Activated T-cell treated with anti-CD3 and anti-CD28 coated beads for 1 hour (primary cell): ENCODE results near the gene TENT4A.
"Not testable (repeated sequence)": the region's sequence is repeated elsewhere in the genome, so short reads cannot be mapped to it uniquely, and the experiment has no call there.

Experiments
- DNase-seq: peaks from one replicate; pipeline ENCODE4 v3.0.0-alpha.2; 2020; ENCODE audit warnings: low read depth

Gene TENT4A

DNA sequence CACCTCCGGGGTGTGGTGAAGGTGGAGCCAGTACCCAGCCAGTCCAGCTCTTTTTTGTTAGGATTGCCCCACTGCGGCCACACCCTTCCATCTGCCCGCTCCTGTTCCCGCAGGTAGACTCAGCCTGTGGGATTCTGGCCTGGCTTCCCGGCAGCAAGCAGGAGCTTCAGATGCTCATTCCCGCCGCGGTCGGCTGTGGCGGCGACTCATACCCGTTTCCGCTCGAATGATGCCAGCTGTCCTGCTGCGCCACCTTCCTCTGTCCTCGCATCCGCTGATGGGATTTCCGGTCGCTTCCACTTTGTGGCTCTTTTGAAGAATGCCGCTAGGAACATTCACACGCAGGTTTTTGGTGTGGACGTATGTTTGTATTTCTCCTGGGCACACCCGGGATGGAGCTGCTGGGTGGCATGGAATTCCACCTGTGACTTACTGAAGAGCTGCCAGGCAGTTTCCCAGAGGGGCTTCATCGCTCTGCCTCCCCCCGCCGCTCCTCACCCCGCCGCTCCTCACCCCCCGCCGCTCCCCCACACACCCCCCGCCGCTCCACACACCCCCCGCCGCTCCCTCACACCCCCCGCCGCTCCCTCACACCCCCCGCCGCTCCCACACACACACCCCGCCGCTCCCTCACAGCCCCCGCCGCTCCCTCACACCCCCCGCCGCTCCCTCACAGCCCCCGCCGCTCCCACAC lies 60.3 kb downstream of the TENT4A start:
- no peak for DNase-seq

DNA sequence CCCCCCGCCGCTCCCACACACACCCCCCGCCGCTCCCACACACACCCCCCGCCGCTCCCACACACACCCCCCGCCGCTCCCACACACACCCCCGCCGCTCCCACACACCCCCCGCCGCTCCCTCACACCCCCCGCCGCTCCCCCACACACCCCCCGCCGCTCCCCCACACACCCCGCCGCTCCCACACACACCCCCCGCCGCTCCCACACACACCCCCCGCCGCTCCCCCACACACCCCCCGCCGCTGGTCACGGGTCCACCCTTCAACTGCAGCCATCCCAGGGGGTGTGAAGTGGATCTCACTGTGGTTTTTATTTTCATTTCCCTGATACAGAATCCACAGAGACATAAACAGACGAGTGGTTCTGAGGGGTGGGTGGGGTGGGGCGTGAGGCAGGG lies 61.0 kb downstream of the TENT4A start:
- DNase-seq: not testable (repeated sequence)

DNA sequence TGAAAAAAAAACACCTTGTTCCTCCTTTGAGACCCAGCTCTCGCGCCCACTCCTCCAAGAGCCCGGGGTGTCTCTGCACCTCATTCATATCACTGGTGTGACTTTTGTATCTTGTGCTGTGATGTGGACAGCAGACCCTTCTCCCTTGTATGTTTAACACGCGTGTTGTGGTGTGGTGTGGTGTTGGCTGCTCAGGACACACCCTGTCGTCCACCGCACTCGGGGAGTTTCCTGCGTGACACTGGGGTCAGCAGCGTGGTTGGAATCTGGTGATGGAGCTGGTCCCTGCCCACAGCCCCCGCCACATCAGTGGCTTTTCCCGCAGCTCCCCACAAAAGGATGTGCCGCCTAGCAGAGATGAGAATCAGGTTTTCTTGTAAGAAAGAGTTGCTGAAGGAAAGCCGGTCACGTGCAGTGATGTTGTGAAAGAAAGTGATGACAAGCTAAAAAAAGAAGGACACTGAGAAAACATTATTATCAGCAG lies 61.5 kb downstream of the TENT4A start:
- no peak for DNase-seq

DNA sequence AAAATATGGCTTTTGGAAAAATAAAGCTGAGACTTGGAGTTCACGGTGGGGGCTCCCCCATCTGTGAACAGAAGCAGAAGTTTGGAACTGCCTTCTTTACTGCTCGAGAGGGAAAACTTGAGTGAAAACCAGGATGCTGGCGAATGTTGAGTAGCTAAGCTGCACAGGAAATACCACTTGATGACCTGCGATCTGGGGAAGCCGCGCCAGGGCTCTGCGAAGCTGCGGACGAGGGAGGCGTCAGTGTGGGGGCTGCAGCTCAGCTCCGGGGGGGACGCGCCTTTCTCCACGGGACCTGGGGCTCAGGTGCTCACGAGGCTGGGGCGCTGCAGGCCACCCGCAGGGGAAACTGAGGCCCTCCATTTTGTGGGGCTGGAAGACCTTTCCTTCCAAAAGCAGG lies 62.3 kb downstream of the TENT4A start:
- no peak for DNase-seq

DNA sequence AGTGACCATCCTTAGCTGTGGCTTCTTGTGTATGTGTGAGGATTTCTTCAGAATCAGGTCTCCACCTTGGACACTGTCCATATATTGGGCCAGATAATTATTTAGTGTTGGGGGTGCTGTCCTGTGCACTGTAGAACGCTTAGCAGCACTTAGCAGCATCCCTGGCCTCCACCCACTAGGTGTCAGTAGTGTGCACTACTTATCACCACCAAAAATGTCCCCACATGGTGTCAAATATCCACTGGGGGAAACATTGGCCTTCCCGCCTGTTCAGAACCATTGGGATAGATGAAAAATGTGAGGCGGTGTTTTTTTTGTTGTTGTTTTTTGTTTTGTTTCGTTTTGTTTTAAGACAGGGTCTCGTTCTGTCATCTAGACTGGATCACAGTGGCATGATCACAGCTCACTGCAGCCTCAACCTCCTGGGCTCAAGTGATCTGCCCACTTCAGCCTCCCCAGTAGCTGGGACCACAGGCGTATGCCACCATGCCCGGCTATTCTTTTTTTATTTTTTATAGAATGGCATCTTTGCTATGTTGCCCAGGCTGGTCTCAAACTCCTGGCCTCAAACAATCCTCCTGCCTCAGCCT lies 67.7 kb downstream of the TENT4A start:
- peak; percentile 11 for DNase-seq

DNA sequence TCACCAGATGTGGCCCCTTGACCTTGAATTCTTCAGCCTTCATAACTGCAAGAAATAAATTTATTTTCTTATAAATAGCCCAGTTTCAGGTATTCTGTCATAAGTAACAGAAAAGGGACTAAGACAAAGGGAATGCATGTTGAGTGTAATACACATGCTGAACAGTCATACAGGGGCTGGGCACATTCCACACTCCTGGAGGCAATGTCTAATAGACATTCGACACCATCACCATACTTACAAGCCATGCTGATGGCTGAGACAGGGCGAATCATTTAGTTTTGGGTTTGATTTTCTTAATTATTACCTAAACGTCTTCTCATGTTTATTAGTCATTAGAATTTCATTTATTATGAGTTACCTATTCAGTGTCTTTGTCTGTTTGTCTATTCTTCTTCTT lies 68.5 kb downstream of the TENT4A start:
- DNase-seq: no peak

DNA sequence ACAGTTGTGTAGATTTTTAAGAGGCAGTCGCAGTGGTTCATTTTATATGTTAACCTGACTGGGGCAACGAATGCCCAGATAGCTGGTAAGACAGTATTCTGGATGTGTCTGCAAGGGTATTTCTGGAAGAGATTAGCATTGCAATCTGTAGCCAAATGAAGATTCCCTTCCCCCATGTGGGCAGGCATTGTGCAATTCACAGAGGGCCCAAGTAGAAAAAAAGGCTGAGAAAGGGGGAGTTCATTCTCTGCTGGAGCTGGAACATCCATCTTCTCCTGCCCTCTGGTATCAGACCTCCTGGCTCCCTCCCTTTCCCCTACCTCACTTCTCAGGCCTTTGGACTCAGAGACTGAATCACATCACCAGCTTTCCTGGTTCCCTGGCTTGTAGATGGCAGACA lies 70.6 kb downstream of the TENT4A start:
- no peak for DNase-seq

DNA sequence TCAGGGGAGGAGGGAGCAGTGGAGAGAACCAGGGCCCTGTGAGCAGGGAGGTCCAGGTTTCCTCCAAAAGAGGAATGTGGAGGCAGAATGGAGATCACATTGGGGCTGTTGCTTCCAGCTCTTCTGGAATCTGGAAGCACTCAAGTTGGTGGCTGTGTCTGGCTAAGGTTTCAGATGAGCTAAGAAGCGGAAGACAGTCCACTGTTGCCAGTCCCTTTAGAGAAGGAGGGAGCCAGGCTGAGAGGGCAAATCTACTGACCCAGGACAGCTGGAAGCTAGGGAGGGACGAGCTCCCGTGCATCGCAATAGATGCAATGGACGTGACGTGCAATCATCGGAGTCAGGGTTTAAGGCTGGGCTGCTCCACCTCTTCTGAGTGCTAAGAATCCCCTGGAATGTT lies 71.2 kb downstream of the TENT4A start:
- no peak for DNase-seq

DNA sequence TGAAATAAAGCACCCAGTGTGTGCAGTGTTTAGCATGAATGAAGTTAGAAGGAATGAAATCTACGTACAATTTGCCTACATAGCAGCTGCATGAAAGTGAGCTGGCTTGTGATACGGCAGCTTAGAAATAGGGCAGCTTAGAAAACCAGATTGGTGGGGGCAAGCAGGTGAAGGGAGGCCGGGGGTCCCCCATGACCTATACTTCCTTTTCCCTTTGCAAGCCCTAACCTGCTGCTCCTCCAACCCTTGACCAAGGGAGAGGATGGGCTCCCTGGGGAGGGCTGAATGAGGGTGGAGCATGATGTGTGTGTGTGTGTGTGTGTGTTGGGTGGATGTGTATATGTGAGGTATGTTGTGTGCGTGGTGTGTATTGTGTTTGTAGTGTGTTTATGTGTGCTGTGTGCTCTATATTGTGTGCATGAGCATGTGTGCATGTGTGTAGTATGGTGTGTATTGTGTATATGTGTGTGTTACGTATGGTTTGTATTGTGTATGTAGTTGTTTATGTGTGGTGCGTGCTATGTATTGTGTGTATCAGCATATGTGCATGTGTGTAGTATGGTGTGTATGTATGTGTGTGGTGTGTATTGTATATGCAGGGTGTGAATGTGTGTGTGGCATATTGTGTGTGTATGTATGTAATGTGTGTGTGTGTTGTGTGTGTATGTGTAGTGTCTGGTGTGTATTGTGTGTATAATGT lies 72.1 kb downstream of the TENT4A start:
- DNase-seq: no peak

DNA sequence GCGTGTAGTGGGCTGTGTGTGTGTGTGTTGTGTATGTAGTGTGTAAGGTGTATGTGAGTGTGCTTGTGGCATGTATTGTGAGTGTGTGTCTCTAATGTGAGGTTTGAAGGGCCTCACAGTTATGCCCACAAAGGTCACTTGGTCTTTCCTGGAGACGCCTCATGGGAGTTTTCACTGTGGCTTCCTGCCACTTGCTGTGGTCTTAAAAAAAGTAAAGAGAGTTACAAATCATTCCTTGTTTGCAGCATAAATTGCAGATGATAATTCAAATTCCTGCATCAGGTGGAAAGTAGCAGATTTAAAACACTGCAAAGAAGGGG lies 72.6 kb downstream of the TENT4A start:
- DNase-seq: no peak

DNA sequence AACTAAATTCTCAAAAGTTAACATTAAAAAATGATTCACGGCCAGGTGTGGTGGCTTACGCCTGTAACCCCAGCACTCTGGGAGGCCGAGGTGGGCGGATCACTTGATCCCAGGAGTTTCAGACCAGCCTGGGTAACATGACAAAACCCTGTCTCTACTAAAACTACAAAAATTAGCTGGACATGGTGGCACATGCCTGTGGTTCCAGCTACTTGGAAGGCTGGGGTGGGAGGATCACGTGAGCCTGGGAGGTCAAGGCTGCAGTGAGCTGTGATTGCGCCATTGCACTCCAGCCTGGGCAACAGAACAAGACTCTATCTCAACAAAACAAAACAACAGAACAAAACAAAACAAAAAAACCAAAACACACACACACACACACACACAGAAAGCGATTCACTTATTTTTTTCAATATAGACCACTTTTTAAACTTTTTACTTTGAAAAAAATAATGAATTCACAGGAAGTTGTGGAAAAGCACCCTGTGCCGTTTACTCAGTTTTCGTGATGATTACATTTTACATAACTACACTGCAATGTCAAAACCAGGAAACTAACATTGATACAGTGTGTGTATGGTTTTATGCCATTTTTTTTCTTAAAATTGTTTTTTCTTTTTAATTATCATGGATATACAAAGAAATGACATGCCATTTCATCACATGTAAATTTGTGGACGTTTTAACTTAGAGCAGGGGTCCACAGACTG lies 73.7 kb downstream of the TENT4A start:
- DNase-seq: no peak

DNA sequence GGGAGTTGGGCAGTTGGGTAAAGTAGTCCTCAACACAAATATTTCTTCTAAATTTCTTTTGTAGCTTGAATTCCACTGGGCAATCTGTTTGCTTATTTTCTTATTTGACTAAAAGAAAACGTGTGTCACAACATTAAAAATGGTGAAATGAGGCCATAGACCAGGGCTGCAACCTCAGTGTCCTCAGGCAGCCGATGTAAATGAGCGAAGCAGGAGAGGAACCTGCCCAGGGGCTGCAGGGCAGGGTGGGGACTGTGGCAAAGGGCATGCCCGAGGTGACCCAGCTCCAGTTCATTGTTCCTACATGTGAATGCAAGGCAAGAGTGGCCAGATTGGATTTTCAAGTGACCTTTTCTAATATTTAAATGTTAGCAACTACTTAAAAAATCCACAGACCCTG lies 74.7 kb downstream of the TENT4A start:
- no peak for DNase-seq

DNA sequence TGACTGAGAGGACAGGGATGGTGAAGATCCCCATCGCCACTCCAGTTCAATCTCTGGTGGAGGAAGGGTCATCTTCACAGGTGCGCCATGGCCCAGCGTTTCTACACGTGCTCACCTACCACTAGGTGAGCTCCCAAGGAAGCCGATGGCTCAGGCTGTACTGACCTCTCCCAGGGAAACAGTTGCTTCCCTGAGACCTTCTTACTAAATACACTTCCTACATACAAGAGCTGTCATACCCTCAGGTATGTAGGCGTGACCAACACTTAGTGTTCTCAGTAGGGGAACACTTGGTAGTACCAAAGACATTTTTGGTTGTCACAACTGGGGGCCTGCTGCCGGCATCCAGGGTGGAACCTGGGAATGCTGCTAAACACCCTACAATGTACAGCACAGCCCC lies 75.2 kb downstream of the TENT4A start:
- no peak for DNase-seq

DNA sequence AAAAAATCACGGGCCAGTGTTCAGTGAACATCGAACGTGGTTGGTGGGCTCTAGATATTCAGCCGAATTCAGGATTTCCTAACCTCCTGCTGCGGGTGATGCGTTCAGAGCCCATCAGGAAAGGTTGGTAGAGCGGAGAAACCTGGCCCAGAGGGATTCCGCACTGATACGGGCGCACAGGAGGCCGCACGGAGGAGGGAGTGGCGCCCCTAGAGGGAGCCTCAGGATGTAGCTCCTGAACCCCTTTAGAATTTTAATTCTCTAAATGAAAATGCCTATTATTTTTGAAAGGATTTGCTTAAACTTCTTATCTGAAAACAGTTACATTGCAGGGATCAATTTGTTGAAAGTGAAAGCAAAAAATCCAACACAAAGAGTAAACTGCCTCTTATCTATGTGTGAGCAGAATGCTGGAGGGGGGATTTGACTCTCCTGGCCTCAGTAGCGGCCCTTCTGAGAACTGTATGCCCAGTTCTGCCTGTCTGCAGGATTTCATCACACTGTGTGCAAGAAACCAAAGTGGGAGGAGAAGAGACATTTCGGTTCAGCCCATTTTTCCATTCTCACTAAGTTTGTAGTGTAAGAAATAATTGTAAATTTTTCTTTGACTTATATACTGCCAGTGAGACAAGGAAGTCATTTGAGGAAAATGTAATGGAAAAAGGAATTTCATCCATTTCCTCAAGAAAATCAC lies 75.9 kb downstream of the TENT4A start:
- DNase-seq: no peak

DNA sequence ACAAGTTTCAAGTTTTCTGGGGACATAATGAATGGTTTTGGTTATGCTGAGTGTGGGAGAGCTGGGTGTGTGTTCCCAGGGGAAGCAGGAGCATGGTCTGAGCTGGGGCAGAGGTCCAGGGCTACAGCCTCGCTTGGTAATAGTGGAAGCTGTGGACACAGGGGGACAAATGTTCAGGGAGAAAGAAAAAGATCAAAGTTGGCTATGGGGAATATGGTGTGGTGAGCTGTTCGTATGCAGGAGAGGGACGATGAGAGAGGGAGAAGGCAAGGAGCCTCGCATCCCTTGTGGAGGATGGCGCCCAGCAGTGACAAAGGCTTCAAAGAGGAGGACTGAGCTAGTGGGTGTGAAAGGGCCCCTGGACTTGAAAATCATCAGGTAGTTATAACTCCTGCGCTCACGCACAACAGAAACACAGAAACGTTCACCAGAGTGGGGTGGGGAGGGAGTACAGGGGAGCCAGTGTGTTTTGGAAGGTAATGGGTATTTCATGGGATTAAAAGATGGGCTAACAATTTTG lies 77.2 kb downstream of the TENT4A start:
- DNase-seq: no peak

DNA sequence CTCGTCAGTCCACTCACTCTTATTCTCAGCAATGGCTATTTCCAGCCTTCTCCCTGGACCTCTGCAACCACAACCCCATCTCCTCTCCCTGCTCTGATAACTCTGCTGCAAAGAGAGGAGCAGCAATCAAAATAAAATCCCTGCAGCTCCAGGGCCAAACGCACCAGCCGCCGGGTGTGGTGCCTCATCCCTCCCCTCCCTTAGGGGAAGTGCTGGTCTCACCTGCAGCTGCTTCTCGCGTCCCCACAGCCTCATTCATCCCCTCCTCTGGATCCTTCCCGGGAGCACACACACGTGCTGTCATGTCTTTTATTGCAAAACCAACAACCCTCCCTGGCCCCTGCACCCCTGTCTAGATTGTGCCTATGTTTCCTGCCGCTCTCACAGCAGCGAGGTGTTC lies 77.8 kb downstream of the TENT4A start:
- no peak for DNase-seq

DNA sequence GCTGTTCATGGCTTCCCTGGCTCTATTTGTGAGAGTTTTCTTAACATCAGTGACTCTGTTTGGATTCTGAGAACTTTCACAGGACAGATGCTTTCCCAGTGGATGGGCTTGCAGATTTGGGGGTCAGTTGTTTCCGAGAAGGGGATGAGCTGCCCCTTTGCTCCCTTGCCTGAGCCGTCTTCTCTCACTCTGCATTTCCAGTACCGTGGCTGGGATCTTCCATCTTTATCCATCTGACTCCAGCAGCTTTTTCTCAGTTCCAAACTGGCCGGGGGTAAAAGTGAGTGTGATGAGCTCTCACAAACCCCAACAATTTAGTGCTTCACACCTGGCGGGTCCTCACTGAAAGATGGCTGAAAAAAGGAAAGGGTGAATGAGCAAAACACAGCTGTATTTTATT lies 79.1 kb downstream of the TENT4A start:
- DNase-seq: no peak

DNA sequence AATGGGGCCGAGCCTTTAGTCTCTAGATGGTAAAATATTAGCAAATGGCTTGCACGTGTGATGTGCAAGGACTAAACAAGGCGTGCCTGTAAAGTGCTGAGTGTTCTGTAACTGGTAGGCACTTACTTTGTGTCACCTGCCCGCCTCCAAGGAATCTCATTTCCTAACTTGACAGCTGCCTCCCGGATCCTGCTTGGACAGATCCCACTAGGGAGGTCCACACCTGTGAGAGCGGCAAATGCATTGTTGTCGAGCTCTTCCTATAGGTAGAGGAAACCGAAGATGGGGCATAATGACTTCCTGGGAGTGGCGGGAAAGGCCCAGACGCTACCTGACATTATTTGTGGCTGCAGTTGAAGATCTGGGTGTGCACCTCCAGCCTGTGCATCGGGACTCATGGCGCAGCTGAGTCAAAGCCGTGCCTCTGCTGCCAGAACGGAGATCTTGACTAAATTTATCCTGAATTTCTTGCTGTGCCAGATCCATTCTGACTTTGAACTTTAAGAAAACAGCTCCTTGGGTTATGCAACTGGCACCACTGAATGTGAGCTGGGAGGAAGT lies 79.8 kb downstream of the TENT4A start:
- DNase-seq: no peak

DNA sequence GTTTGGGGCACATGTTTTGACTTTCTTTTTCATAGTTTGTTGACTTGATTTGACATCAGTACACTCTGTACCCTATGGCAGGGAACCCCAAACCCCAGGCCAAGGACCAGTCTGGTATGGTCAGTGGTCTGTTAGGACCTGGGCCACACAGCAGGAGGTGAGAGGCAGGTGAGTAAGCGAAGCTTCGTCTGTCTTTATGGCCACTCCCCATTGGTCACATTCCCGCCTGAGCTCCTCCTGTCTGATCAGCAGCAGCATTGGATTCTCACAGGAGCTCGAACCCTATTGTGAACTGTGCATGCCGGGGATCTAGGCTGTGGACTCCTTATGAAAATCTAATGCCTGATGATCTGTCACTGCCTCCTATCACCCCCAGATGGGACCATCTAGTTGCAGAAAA lies 88.0 kb downstream of the TENT4A start:
- DNase-seq: no peak

DNA sequence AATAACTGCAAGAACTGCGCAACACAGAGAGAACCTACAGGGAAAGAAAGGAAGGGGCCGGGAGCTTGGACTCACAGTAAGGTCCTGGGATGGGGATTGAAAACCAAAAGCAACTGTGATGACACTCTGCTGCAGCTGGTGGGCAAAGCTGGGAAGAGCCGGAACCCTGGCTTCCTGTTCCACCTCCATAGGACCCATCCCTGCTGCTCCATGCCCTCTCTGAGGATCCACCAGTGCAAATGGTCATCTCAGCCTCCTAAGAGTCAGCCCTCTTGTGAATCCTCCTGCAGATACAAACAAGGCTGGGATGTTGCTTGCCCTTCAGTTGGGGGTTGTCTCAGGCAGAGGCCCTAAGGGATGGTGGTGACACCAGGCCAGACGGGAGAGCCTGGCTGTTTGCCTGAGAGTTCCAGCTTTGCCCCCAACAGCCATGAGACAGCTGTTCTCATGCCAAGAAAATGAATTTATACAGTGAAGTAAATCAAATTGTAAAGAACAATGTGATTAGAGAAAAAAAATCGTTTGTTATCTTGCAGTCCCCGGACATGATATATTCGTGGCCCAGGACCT lies 90.8 kb downstream of the TENT4A start:
- DNase-seq: no peak

DNA sequence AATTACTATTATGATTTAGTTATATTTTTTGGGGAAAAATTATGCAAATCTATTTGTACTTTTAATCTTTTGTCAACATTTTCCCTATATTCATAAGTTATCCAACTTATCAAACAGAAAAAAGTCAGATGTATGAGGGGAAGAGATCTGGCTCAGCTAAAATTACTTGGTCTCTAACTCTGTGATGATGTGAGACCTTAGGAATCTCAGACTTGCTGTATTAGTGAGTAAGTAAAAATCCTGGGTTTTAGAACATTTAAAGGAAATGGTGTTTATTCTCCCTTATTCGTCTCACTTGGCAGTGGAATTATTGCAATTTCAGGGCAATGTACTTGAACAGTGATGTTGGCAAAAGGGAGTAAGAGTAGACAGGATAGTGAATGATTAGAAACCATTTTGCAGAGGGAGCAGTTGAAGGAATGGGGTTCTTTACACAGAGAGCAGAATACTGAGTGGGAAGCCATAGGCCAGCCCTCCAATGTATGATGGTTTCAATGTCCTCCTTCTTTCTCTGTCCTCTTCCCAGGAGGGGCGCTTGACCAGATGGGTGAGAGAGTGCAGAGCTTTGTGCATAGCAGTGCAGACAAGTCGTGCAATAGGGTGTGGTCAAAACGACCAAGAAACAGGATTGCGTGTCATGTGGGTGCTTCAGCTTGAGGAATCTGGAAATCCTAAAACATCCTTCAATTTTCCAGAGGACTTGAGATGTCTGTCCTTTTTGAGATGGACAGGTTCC lies 91.7 kb downstream of the TENT4A start:
- no peak for DNase-seq
